Peyer's patch (tissue), 4 donors: ENCODE measurements around the gene UGT2B28.
"Not testable (repeated sequence)": the region's sequence is repeated elsewhere in the genome, so short reads cannot be mapped to it uniquely, and the experiment has no call there.

ENCODE experiments used
- CTCF ChIP-seq, 6 experiments: fragments of 450-650 bp in 4 of 6; fragments of 200-600 bp in 2 of 6; sonication (generic) in 1 of 6; IDR thresholded peaks; one replicate each; pipeline ENCODE4 v1.5.1; 2017 to 2019; ENCODE audit warnings: antibody characterized with exemption in 6 of 6, mild to moderate bottlenecking in 3 of 6, moderate library complexity in 1 of 6
- POLR2A ChIP-seq, 2 donors: fragments of 450-650 bp; IDR thresholded peaks; one replicate each; pipeline ENCODE4 v1.5.1; 2017; ENCODE audit warnings: antibody characterized with exemption in 2 of 2, mild to moderate bottlenecking in 2 of 2, moderate library complexity in 2 of 2

- TF ChIP-seq CTCF, POLR2A (IDR thresholded peaks at IDR 0.05): not testable (repeated sequence)
Observed at GRCh38 chr4:69242562-69243240, 37.6 kb upstream of the UGT2B28 start.
